ENCODE results near the gene SLC50A1. TPM values are rescaled to one million over a fixed set of nuclear protein-coding genes. Genes with fewer than 3 reads are reported as not detected.

The SLC50A1 gene
- total and polyA plus RNA-seq, 2 of the 8 experiments (the other 6 are each of a cell fraction or from before 2014, with no cell fraction given), result 36.5 to 90.8 TPM

- H3K79me2 ChIP-seq (ENCODE audit: control insufficient read depth in 1 of 2, insufficient read depth in 2 of 2, low read length in 2 of 2), result no peaks in the 10 kb centered on the region
- H4K91ac ChIP-seq (replicated peaks; ENCODE audit: insufficient read length, low read length), result no peak overlapping the region
- no peaks in the 10 kb centered on the region for H4K20me1 ChIP-seq (replicated peaks in 1 of 2; ENCODE audit: control insufficient read depth in 1 of 2, insufficient read depth in 2 of 2, low read length in 2 of 2)
- no peak overlapping the region for H2BK15ac ChIP-seq (ENCODE audit: low read length)
- no peak overlapping the region for H3K9ac ChIP-seq (replicated peaks in 1 of 4; ENCODE audit: extremely low read depth in 1 of 4, low read depth in 3 of 4, low read length in 3 of 4)
- H2BK120ac ChIP-seq (replicated peaks; ENCODE audit: low read depth, low read length), result no peak overlapping the region
- DNase-seq (ENCODE audit: low read depth in 1 of 2, low spot score in 2 of 2) (peak in 1 of 2 experiments; percentile 64), FAIRE-seq (no peak)
- peaks cover 16 to 58% (median 40%) of the 10 kb centered on the region in 4 experiments for H3K4me1 ChIP-seq (replicated peaks in 1 of 4; ENCODE audit: control insufficient read depth in 3 of 4, insufficient read depth in 4 of 4, low read length in 3 of 4)
- no peak overlapping the region for H2AK5ac ChIP-seq (ENCODE audit: low read depth, low read length)
- peak overlapping the region; percentile 45 to 71 (median 64) for H3K4me3 ChIP-seq (ENCODE audit: extremely low read depth in 1 of 4, insufficient read depth in 2 of 4, low read depth in 3 of 4, low read length in 4 of 4)
- ChIA-PET CTCF (ENCODE audit: partially characterized antibody) (interaction anchor here (0.6 to 4.8 kb wide), 6 partner anchors 11 to 43 kb away, joined by 3 to 66 read pairs (median 7); partner anchors contain the start of gene KRTCAP2), POLR2A (ENCODE audit: partially characterized antibody) (interaction anchor here (1.0 to 2.4 kb wide), 8 partner anchors 9 to 69 kb away, joined by 3 to 14 read pairs (median 6); partner anchors contain the start of gene SLC50A1)
- peaks cover 28% of the 10 kb centered on the region for H3K23me2 ChIP-seq (ENCODE audit: low read depth, low read length)
- H3K27ac ChIP-seq (ENCODE audit: low read depth, low read length), result no peak overlapping the region
- peaks cover 33 to 50% (median 45%) of the 10 kb centered on the region in 4 experiments for H3K27me3 ChIP-seq (replicated peaks in 1 of 4; ENCODE audit: control insufficient read depth in 3 of 4, extremely low read depth in 1 of 4, insufficient read depth in 3 of 4, low read length in 3 of 4)
- no peak overlapping the region for H3K56ac ChIP-seq (replicated peaks; ENCODE audit: insufficient read length, low read depth, low read length)
- no peak overlapping the region for H2BK20ac ChIP-seq (ENCODE audit: low read length)
- peak overlapping the region; percentile 43; the same call in 1 of the 2 replicates for H2BK12ac ChIP-seq (ENCODE audit: low read depth, low read length)
- no peak overlapping the region for H4K5ac ChIP-seq (ENCODE audit: insufficient read length, low read depth, low read length)
- no peak overlapping the region for H2AFZ ChIP-seq (ENCODE audit: low read length)
- peaks cover 0 to 2% (median 0%) of the 10 kb centered on the region in 4 experiments; a peak in 1 of 8 replicates for H3K36me3 ChIP-seq (ENCODE audit: control insufficient read depth in 2 of 4, insufficient read depth in 4 of 4, low read length in 3 of 4)
- peak overlapping the region; percentile 66 for H4K8ac ChIP-seq (ENCODE audit: extremely low read depth, insufficient read depth, low read length)
- no peak overlapping the region for H3K23ac ChIP-seq (ENCODE audit: insufficient read length)
- no peak overlapping the region for H3K14ac ChIP-seq (ENCODE audit: insufficient read length)
- no peak overlapping the region for H3K4ac ChIP-seq (replicated peaks; ENCODE audit: insufficient read length, low read depth, low read length)
- H3K4me2 ChIP-seq (ENCODE audit: insufficient read depth in 1 of 2, low read depth in 2 of 2, low read length in 2 of 2), result peak overlapping the region; percentile 94 to 97
- H3K9me3 ChIP-seq (ENCODE audit: insufficient read depth in 2 of 2, low read depth in 1 of 2, low read length in 1 of 2), result no peaks in the 10 kb centered on the region
- no peak overlapping the region; the same call in none of the 2 replicates for H3K18ac ChIP-seq (ENCODE audit: extremely low read depth, low read length)
- 2% methylated on average over 24 of the region's 32 CpGs; no CpG with 5 or more reads in 1 of the 2 experiments for WGBS, 2 experiments (ENCODE audit: extremely low coverage in 1 of 2, insufficient coverage in 1 of 2, insufficient read length in 1 of 2, insufficient replicate concordance in 2 of 2, low coverage in 1 of 2, low lambda C conversion rate in 2 of 2, missing lambda C conversion rate in 1 of 2)
- no peak overlapping the region for H2BK5ac ChIP-seq (ENCODE audit: low read depth, low read length)
- no peaks in the 10 kb centered on the region for H3K79me1 ChIP-seq (ENCODE audit: low read depth, low read length)
- TF ChIP-seq SIN3A (conservative IDR thresholded peaks at IDR 0.05 in 1 of 2, IDR thresholded peaks at IDR 0.05 in 1 of 2; ENCODE audit: low read depth in 1 of 2, low read length in 2 of 2) (peak in 1 of 2 experiments; percentile 35; a peak in 1 of 4 replicates), SUZ12 (IDR thresholded peaks at IDR 0.05; ENCODE audit: low read length) (0 out of 2 replicates have a peak, but pooled peaks have one; percentile 16), FOSL1 (IDR thresholded peaks at IDR 0.05; ENCODE audit: insufficient read depth, low read depth, low read length) (no peak)
Measured at GRCh38 chr1:155126556-155127104, 9.0 kb upstream of the SLC50A1 start.
